Neural crest cell (in vitro differentiated cells): ENCODE data around the gene BTG2. TPM values are rescaled to one million over a fixed set of nuclear protein-coding genes. Genes with fewer than 3 reads are reported as not detected.

Experiments
- DNase-seq: peaks from one replicate; pipeline ENCODE4 v3.0.0; 2021; ENCODE audit warnings: low read depth, mixed read lengths, low spot score
- H3K27ac Mint-ChIP-seq: one replicate; pipeline ENCODE4 v1.8.0; 2021; ENCODE audit warnings: mild to moderate bottlenecking, mixed read lengths; ENCODE audit not compliant: unreplicated experiment
- H3K27me3 Mint-ChIP-seq: 2 replicates; pipeline ENCODE4 v1.8.0; 2021; ENCODE audit warnings: low read depth, mild to moderate bottlenecking, mixed read lengths
- H3K36me3 Mint-ChIP-seq: 2 replicates; pipeline ENCODE4 v1.8.0; 2021; ENCODE audit warnings: low read depth, mild to moderate bottlenecking, mixed read lengths
- H3K4me1 Mint-ChIP-seq: 2 replicates; pipeline ENCODE4 v1.8.0; 2021; ENCODE audit warnings: mixed read lengths
- H3K4me3 Mint-ChIP-seq: one replicate; pipeline ENCODE4 v1.8.0; 2021; ENCODE audit warnings: mild to moderate bottlenecking, mixed read lengths
- H3K9me3 Mint-ChIP-seq: 2 replicates; pipeline ENCODE4 v1.8.0; 2021; ENCODE audit warnings: mixed read lengths
- CTCF ChIP-seq: fragments of 200-600 bp; sonication (generic); conservative IDR thresholded peaks from 2 replicates; pipeline ENCODE4 v1.5.0; 2021; ENCODE audit warnings: antibody characterized with exemption, mild to moderate bottlenecking
- total RNA-seq: library from RNA; stranded (reverse); gene quantifications from 2 replicates; pipeline ENCODE4 v1.2.1, GENCODE V29; 2021

Gene BTG2
- total RNA-seq, 1 donor from 2014 or later, result 18.1 TPM

DNA sequence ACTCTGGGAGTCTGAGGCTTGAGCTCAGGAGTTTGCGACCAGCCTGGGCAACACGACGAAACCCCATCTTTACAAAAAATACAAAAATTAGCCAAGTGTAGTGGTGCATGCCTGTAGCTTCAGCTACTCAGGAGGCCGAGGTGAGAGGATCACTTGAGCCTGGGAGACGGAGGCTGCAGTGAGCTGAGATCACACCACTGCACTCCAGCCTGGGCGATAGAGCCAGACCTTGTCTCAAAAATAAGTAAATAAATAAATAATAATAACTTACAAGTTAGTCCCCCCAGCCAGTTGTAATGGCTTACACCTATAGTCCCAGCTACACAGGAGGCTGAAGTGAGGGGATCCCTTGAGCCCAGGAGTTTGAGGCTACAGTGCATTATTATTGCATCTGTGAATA is 21.7 kb upstream of the BTG2 start:
- Mint-ChIP-seq H3K36me3 (no peaks in the 10 kb centered on the region), H3K4me3 (no peak overlapping the region), H3K4me1 (peaks cover 55% of the 10 kb centered on the region), H3K27ac (no peak overlapping the region), H3K27me3 (no peaks in the 10 kb centered on the region), H3K9me3 (no peaks in the 10 kb centered on the region)
- TF ChIP-seq CTCF, result no peak
- DNase-seq, result no peak

- TF ChIP-seq CTCF, result no peak
- Mint-ChIP-seq H3K27ac (no peak overlapping the region), H3K27me3 (no peaks in the 10 kb centered on the region), H3K36me3 (no peaks in the 10 kb centered on the region), H3K4me1 (peaks cover 55% of the 10 kb centered on the region), H3K9me3 (no peaks in the 10 kb centered on the region), H3K4me3 (no peak overlapping the region)
- no peak for DNase-seq
Measured at GRCh38 chr1:203284411-203285123, 20.8 kb upstream of the BTG2 start.

DNA sequence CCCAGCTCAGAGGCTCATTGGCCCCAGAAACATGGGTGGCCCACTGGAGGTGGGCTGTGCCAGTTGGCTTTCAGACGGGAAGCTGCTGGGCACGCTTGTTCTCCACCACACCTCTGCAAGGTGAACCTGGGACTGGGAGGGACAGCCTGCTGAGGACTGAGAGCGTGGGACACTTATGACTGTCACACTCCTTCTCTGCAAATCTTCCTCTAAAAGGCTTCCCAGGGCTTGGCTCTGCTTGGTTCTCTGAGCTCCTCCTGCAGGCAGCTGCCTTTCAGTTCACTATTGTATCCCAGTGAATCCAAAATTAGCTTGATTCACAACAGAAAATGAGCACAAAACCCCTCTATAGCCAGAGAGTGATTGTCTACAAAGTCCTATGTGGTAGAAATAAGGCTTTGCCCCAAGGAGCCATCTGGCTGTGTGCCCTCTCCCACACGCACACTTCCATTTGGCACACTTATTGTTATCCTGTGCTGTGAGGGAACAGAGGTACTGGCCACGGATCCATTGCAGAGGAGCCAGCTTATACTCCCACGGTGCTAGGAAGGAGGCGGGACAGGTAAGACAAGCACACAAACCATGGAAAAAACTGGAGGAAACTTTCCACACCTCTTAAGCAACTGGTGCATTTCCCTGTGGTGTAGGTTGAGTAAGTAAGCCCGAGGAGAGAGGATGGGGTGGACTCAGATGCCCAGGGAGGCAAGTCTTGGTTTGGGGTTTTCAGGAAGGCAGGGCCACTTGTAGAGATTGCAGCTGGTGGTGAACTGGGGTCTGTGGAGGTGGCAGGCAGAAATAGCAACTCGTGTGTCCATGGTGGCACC is 18.9 kb upstream of the BTG2 start:
- no peak for TF ChIP-seq CTCF
- no peaks in the 10 kb centered on the region for H3K9me3 Mint-ChIP-seq
- H3K4me3 Mint-ChIP-seq, result peak overlapping the region; percentile 20
- DNase-seq, result no peak
- H3K27me3 Mint-ChIP-seq, result no peaks in the 10 kb centered on the region
- no peaks in the 10 kb centered on the region for H3K36me3 Mint-ChIP-seq
- peaks cover 67% of the 10 kb centered on the region for H3K4me1 Mint-ChIP-seq
- H3K27ac Mint-ChIP-seq, result peak overlapping the region; percentile 13

GRCh38 chr1:203287109-203287893 is 18.0 kb upstream of the BTG2 start:
- Mint-ChIP-seq H3K4me1 (peaks cover 70% of the 10 kb centered on the region), H3K36me3 (no peaks in the 10 kb centered on the region), H3K27me3 (no peaks in the 10 kb centered on the region), H3K27ac (peak overlapping the region; percentile 82), H3K9me3 (no peaks in the 10 kb centered on the region), H3K4me3 (peak overlapping the region; percentile 13)
- TF ChIP-seq CTCF, result no peak
- DNase-seq, result no peak

- Mint-ChIP-seq H3K4me3 (peak overlapping the region; percentile 27), H3K27ac (peak overlapping the region; percentile 5), H3K36me3 (no peaks in the 10 kb centered on the region), H3K4me1 (peaks cover 67% of the 10 kb centered on the region), H3K27me3 (no peaks in the 10 kb centered on the region), H3K9me3 (no peaks in the 10 kb centered on the region)
- DNase-seq, result no peak
- TF ChIP-seq CTCF, result no peak
Measured at GRCh38 chr1:203287898-203288297, 17.4 kb upstream of the BTG2 start.
